ENCODE results near the gene CBX1. TPM values are rescaled to one million over a fixed set of nuclear protein-coding genes. Genes with fewer than 3 reads are reported as not detected.

CBX1 gene
- total and polyA plus RNA-seq, 2 of the 8 experiments (the other 6 are each of a cell fraction or from before 2014, with no cell fraction given), result 38.7 to 173 TPM

GRCh38 chr17:48070195-48070594 lies 31.1 kb downstream of the CBX1 start (continued):
- no peak for TF ChIP-seq CHD7 (IDR thresholded peaks at IDR 0.05; ENCODE audit: insufficient replicate concordance, low read length)
- no peak for TF ChIP-seq ZNF274 (IDR thresholded peaks at IDR 0.05; ENCODE audit: borderline replicate concordance, extremely low read depth, low read length)
- no peak for TF ChIP-seq PHF8 (conservative IDR thresholded peaks at IDR 0.05; ENCODE audit: low read depth, low read length)
- no peak for TF ChIP-seq NANOG (IDR thresholded peaks at IDR 0.05; ENCODE audit: insufficient read depth, low read depth, low read length, poor library complexity, severe bottlenecking)
